ENCODE data around the gene TDRD12.

Gene TDRD12

DNA sequence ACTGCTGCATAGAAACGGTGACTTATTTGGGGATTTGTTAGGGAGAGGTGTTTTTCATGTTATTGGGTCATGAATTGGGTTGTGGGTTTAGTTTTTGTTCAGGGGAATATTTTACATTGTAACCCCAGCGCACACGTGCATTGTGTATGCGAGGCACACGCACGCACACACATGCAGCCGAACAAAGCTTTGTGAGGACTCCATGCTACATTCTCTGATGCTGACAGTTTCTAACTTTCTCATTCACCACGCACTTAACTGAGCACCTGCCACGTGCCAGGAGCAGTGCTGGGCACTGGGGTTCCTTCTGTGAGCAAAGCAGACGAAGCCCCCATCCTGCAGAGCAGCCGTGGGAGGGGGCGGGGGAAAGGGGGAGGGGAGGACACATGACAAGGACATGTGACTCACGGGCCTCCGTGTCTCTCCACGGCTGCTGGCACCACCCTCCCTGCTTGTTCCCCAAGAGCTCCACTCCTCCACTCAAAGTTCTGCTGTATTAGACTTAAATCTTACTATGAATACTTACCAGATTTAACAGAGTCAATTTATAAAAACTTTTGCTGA is 94.4 kb downstream of the TDRD12 start:
- CTCF ChIA-PET: no interaction called here
- no peak overlapping the region for H3K4me3 ChIP-seq (ENCODE audit: low read depth, low read length)
- TF ChIP-seq, protein P1, sequence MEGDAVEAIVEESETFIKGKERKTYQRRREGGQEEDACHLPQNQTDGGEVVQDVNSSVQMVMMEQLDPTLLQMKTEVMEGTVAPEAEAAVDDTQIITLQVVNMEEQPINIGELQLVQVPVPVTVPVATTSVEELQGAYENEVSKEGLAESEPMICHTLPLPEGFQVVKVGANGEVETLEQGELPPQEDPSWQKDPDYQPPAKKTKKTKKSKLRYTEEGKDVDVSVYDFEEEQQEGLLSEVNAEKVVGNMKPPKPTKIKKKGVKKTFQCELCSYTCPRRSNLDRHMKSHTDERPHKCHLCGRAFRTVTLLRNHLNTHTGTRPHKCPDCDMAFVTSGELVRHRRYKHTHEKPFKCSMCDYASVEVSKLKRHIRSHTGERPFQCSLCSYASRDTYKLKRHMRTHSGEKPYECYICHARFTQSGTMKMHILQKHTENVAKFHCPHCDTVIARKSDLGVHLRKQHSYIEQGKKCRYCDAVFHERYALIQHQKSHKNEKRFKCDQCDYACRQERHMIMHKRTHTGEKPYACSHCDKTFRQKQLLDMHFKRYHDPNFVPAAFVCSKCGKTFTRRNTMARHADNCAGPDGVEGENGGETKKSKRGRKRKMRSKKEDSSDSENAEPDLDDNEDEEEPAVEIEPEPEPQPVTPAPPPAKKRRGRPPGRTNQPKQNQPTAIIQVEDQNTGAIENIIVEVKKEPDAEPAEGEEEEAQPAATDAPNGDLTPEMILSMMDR (IDR thresholded peaks at IDR 0.05; ENCODE audit: insufficient read depth, low read length, missing control alignments): no peak
- POLR2A ChIA-PET: no interaction called here
- DNase-seq (ENCODE audit: low read depth, low spot score): no peak

GRCh38 chr19:32814624-32815023 is 95.1 kb downstream of the TDRD12 start:
- DNase-seq (ENCODE audit: low read depth, low spot score): no peak
- H3K4me3 ChIP-seq (ENCODE audit: low read depth, low read length): no peak overlapping the region
- POLR2A ChIA-PET: no interaction called here
- CTCF ChIA-PET: no interaction called here
- TF ChIP-seq, protein P1 (IDR thresholded peaks at IDR 0.05; ENCODE audit: insufficient read depth, low read length, missing control alignments): no peak

- H3K4me3 ChIP-seq (ENCODE audit: low read depth, low read length): no peak overlapping the region
- POLR2A ChIA-PET: no interaction called here
- no peak for DNase-seq (ENCODE audit: low read depth, low spot score)
- CTCF ChIA-PET: no interaction called here
- TF ChIP-seq, protein P1 (IDR thresholded peaks at IDR 0.05; ENCODE audit: insufficient read depth, low read length, missing control alignments): no peak
Observed at GRCh38 chr19:32816555-32817099, 97.1 kb downstream of the TDRD12 start.

DNA sequence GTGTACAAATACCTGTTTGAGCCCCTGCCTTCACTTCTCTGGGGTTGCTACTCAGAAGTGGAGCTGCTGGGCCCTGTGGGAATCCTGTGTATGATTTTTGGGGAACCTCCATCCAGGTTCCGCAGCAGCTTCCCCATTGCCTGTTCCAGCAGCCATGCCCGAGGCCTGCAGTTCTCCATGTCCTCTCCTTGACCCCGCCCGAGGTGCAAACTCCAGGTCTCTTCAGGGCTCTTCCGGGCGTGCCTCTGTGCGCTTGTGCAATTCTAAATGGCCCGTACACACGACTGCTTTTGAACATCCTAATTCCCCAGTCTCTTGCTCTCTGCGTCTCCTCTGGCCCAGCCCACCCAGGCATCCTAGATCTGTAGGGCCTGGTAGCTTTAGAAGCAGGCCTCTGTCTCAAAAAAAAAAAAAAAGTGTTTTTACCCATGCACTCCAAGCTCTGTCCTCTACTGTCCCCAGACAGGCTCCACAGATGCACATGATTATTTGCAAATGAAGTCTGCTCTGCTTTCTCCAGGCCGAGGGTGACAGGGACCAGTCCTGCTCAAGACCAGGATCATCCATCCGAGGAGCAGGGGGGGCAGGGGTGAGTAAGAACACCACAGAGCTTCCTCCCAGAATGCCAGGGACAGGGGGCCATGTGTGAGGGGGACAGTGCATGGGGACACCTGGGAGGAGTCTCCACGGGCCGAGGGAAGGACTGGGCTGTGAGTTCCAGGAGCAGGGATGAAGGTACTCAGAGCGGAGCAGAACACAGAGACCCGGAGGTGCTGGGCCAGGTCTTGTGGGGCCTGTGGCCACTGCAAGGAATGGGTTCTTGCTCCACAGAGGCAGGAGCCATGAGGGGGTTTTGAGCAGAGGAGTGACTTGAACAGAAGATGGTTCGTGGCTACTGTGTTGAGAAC is 98.3 kb downstream of the TDRD12 start:
- no peak for DNase-seq (ENCODE audit: low read depth, low spot score)
- no peak overlapping the region for H3K4me3 ChIP-seq (ENCODE audit: low read depth, low read length)

GRCh38 chr19:32818536-32818935 is 99.0 kb downstream of the TDRD12 start:
- H3K4me3 ChIP-seq (ENCODE audit: low read depth, low read length): no peak overlapping the region
- ChIA-PET CTCF (interaction anchor here (0.8 kb wide), 1 partner anchor 10 kb away, joined by 3 read pairs; no protein-coding TSS in a partner anchor), POLR2A (no interaction called here)
- TF ChIP-seq, protein P1 (IDR thresholded peaks at IDR 0.05; ENCODE audit: insufficient read depth, low read length, missing control alignments): no peak
- DNase-seq (ENCODE audit: low read depth, low spot score): no peak

More for the DNA sequence above, 98.3 kb downstream of the TDRD12 start:
- POLR2A ChIA-PET: no interaction called here
- CTCF ChIA-PET: no interaction called here
- TF ChIP-seq, protein P1 (IDR thresholded peaks at IDR 0.05; ENCODE audit: insufficient read depth, low read length, missing control alignments): no peak

Data from AG04449 (cell line).